ENCODE measurements around the gene EPHB2. TPM values are rescaled to one million over a fixed set of nuclear protein-coding genes. Genes with fewer than 3 reads are reported as not detected.

EPHB2 gene
- total RNA-seq, 1 donor from 2014 or later: 3.9 TPM

GRCh38 chr1:22850681-22851080, 140.0 kb downstream of the EPHB2 start:
- Histone ChIP-seq H3K9me3 (no peaks in the 10 kb centered on the region), H3K4me1 (peaks cover 5% of the 10 kb centered on the region), H3K36me3 (no peaks in the 10 kb centered on the region), H3K4me3 (no peak overlapping the region), H3K27ac (no peak overlapping the region), H3K27me3 (no peaks in the 10 kb centered on the region)
- TF ChIP-seq POLR2AphosphoS5 (IDR thresholded peaks at IDR 0.05; ENCODE audit: insufficient read depth in 1 of 2, low read depth in 1 of 2) (no peak), POLR2A (IDR thresholded peaks at IDR 0.05) (no peak), CTCF (IDR thresholded peaks at IDR 0.05) (no peak)
- intact Hi-C loops (cut with DNase I): no loop called here
- no peak for DNase-seq (ENCODE audit: extremely low spot score in 2 of 2)

- Histone ChIP-seq H3K27ac (no peak overlapping the region), H3K36me3 (no peaks in the 10 kb centered on the region), H3K4me3 (no peak overlapping the region), H3K9me3 (no peaks in the 10 kb centered on the region), H3K4me1 (peaks cover 5% of the 10 kb centered on the region), H3K27me3 (no peaks in the 10 kb centered on the region)
- intact Hi-C loops (cut with DNase I): no loop called here
- no peak for DNase-seq (ENCODE audit: extremely low spot score in 2 of 2)
- TF ChIP-seq CTCF (IDR thresholded peaks at IDR 0.05) (no peak), POLR2A (IDR thresholded peaks at IDR 0.05) (no peak), POLR2AphosphoS5 (IDR thresholded peaks at IDR 0.05; ENCODE audit: insufficient read depth in 1 of 2, low read depth in 1 of 2) (no peak)
Measured at GRCh38 chr1:22851517-22851916, 140.9 kb downstream of the EPHB2 start.

- H3K4me3 ChIP-seq: no peak overlapping the region
- intact Hi-C loops (cut with DNase I): no loop called here
- H3K9me3 ChIP-seq: no peaks in the 10 kb centered on the region
- TF ChIP-seq CTCF (IDR thresholded peaks at IDR 0.05) (no peak), POLR2AphosphoS5 (IDR thresholded peaks at IDR 0.05; ENCODE audit: insufficient read depth in 1 of 2, low read depth in 1 of 2) (no peak), POLR2A (IDR thresholded peaks at IDR 0.05) (no peak)
- H3K27me3 ChIP-seq: no peaks in the 10 kb centered on the region
- H3K4me1 ChIP-seq: peaks cover 5% of the 10 kb centered on the region
- no peak overlapping the region for H3K27ac ChIP-seq
- no peak for DNase-seq (ENCODE audit: extremely low spot score in 2 of 2)
- H3K36me3 ChIP-seq: no peaks in the 10 kb centered on the region
Measured at GRCh38 chr1:22852144-22852655, 141.6 kb downstream of the EPHB2 start.

GRCh38 chr1:22853651-22854185, 143.1 kb downstream of the EPHB2 start:
- H3K9me3 ChIP-seq: no peaks in the 10 kb centered on the region
- no peak overlapping the region for H3K27ac ChIP-seq
- H3K27me3 ChIP-seq: no peaks in the 10 kb centered on the region
- H3K4me3 ChIP-seq: no peak overlapping the region
- H3K4me1 ChIP-seq: peaks cover 5% of the 10 kb centered on the region
- DNase-seq (ENCODE audit: extremely low spot score in 2 of 2): no peak
- intact Hi-C loops (cut with DNase I): no loop called here
- TF ChIP-seq CTCF (IDR thresholded peaks at IDR 0.05) (no peak), POLR2AphosphoS5 (IDR thresholded peaks at IDR 0.05; ENCODE audit: insufficient read depth in 1 of 2, low read depth in 1 of 2) (no peak), POLR2A (IDR thresholded peaks at IDR 0.05) (no peak)
- H3K36me3 ChIP-seq: no peaks in the 10 kb centered on the region

GRCh38 chr1:22854688-22855565, 144.3 kb downstream of the EPHB2 start:
- DNase-seq (ENCODE audit: extremely low spot score in 2 of 2): no peak
- no peaks in the 10 kb centered on the region for H3K27me3 ChIP-seq
- H3K36me3 ChIP-seq: no peaks in the 10 kb centered on the region
- TF ChIP-seq POLR2AphosphoS5 (IDR thresholded peaks at IDR 0.05; ENCODE audit: insufficient read depth in 1 of 2, low read depth in 1 of 2): no peak
- no peak for TF ChIP-seq POLR2A (IDR thresholded peaks at IDR 0.05)
- TF ChIP-seq CTCF (IDR thresholded peaks at IDR 0.05): no peak
- intact Hi-C loops (cut with DNase I): no loop called here
- no peak overlapping the region for H3K4me3 ChIP-seq
- H3K9me3 ChIP-seq: no peaks in the 10 kb centered on the region
- H3K4me1 ChIP-seq: peaks cover 5% of the 10 kb centered on the region
- H3K27ac ChIP-seq: no peak overlapping the region

All from vagina (tissue), 2 donors.